GM19438 (cell line): Measurements from ENCODE around the gene RBP3.

Source experiments
- ATAC-seq: cut with Tn5 transposase; IDR thresholded peaks from one replicate; pipeline ENCODE4 v1.9.1; 2021; ENCODE audit warnings: low read depth; ENCODE audit not compliant: unreplicated experiment

The RBP3 gene

DNA sequence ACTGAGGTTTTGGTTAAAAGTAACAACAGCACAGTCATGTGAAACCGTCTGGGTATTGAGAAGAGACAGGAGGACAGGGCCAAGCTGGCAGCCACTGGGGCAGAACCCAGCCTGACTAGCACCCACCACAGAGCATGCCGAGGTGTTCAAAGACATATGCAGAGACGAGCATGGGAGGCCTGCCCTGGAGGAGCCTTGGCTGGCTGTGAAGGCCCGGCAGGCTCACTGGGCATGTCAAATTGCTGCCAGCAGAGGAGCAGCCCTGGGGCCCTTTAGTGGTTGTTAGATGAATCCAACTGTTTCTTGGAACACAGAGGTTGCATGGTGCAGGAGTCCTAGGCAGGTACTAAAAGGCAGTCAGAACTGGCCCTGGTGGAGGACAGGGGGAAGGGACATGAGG is 30.9 kb upstream of the RBP3 start:
- no peak for ATAC-seq

DNA sequence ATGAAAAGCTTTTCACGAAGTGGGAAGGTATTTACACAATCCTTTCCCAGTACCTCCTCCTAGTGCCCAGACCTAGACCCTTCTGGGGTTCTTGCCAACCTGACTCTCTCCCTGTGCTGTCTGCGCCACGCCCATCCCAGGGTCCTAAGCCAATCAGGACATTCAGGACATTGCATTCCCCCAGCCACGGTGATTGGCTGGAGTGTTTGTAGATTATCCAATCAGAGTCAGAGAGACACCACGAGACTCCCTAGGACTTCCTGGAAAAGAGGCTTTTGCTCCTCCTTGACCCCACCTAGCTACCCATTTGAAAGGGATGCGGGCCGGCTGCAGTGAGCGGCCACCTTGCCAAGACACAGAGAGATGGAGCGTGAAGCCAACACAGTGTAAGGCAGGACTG is 29.5 kb upstream of the RBP3 start:
- ATAC-seq, result no peak

DNA sequence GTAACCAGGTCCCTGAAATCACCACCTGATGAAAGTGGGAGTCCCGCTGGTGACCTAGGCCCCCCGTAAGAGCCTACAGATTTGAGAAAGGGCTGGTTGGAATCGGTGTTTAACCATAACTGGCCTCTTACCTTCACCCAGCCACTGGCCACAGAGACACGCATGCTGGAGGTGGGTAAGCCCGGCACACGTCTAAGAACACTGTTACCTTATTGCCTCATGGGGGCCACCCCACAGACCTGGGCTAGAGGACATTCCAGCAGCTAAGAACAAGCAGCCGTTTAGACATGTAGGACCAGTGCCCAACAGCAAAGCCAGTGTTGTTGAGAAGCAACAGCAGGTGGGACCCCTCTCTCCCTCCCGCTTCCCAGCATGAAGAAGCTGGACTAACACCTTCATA is 28.4 kb upstream of the RBP3 start:
- ATAC-seq, result no peak

DNA sequence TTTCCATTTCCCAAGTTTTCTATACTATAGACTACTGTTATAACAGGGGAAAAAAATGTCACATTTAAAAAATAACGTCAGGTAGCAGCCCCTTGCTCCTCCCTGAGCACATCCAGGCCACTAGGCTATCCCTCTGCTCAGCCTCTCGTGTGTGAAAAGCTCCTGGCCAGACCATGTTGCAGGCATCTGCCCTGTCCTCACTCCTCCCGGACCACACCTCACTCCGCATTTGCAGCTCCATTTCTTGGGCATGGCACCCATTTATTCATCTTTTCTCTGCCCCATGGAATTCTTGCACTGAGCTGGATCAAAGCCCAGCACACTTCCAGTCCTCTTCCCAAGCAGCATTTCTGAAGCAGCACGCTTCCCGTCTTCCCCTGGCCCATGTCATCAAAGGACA is 27.4 kb upstream of the RBP3 start:
- no peak for ATAC-seq

DNA sequence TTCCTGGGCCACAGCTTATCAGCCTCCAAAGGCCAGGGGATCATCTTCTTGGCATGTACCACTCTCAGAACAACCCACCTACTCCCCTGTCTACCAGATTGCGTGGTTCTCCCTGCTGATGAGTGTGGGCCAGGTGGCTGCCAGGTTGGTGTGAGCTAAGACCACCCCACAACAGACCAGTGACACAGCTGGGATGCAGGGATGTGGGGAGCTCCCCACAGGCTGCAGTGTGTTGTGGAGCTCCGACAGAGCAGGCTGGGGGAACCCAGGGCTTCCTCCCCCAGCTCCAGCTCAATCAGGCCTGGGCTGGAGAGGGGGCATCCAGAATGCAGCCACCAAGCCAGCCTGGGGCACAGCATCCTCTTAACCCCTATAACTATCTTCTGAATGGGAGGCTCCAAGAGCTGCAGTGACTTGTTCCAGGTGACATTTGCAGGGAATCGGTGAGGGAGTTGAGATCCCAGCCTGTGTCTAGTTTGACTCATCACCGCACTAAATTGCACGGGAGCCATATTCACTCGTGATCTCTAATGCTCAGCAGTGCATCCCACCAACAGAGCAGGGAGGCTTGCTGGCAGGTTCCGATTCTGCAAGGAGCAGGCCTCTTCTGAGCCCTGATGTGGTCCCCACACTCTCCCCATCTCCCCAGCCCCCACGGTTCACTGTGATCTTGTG is 26.5 kb upstream of the RBP3 start:
- ATAC-seq, result no peak

DNA sequence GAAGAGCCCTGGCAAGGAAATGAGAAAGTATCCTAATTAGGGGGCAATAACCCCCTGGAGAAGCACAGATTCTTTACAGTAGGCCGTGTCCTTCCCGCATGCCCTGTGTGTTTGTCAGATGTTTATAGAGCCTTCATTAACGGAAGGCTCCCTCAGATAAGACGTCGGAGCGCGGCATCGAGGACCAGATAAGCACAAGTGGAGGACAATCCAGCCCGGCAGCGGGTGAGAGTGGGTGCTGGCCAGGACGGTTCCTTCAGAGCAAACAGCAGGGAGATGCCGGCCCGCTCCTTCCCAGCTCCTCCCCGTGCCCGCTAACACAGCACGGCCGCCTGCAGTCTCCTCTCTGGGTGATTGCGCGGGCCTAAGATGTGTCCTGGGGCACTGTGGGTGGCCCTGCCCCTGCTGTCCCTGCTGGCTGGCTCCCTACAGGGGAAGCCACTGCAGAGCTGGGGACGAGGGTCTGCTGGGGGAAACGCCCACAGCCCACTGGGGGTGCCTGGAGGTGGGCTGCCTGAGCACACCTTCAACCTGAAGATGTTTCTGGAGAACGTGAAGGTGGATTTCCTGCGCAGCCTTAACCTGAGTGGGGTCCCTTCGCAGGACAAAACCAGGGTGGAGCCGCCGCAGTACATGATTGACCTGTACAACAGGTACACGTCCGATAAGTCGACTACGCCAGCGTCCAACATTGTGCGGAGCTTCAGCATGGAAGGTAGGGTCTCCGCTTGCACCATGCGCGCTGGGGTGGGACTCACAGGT is 25.7 kb upstream of the RBP3 start, which contains the start of gene GDF2:
Gene GDF2 (plus strand): TSS at position 155 of the 762 bp plus-strand sequence. CDS start 215 bp downstream, at position 370.
- ATAC-seq, result no peak

DNA sequence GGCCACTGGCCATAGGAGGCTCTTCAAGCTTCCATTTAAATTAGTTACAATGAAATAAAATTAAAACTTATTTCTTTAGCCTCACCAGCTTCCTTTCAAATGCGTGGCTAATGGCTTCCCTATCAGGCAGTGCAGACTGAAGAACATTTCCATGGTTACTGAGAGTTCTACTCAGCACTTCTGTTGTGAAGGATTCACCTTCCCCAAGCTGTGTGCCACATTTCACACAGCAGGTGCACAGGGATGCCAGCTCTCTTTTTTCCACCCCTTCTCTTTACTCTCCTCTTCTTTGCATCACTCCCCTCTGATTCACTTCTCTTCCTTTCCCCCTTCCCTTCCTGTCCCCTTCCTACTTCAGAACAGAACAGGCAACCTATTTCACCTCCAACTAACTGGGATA is 25.1 kb upstream of the RBP3 start:
- no peak for ATAC-seq

DNA sequence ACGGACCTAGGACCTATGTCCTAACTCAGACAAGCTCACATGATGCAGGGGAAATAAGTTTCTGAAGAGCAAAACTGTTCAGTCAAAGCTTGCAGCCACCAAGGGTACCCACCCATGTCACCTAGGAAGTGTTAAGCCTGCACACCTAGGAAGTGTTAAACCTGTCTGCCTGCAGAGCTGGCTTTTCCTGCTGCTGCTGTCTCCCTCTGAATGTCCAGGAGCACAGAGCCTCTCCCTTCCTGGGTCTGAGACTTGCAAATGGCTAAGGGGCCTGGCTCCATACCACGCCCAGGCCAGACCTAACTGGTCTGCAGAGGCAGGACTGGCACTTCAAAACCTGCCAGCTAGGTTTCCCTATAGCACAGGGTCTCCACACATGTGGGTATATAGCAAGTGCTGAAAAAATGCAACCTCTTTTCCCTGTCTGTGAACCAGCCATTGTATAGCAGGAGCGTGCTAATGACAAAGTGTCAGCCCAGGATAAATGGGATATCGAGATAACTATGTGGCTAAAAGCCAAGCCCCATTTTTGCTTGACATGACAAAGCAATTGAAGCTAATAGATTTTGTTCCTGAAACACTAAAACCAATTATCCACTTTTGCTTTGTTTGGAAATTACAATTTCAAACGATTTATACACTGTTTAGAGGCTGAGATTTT is 24.4 kb upstream of the RBP3 start:
- ATAC-seq, result no peak

DNA sequence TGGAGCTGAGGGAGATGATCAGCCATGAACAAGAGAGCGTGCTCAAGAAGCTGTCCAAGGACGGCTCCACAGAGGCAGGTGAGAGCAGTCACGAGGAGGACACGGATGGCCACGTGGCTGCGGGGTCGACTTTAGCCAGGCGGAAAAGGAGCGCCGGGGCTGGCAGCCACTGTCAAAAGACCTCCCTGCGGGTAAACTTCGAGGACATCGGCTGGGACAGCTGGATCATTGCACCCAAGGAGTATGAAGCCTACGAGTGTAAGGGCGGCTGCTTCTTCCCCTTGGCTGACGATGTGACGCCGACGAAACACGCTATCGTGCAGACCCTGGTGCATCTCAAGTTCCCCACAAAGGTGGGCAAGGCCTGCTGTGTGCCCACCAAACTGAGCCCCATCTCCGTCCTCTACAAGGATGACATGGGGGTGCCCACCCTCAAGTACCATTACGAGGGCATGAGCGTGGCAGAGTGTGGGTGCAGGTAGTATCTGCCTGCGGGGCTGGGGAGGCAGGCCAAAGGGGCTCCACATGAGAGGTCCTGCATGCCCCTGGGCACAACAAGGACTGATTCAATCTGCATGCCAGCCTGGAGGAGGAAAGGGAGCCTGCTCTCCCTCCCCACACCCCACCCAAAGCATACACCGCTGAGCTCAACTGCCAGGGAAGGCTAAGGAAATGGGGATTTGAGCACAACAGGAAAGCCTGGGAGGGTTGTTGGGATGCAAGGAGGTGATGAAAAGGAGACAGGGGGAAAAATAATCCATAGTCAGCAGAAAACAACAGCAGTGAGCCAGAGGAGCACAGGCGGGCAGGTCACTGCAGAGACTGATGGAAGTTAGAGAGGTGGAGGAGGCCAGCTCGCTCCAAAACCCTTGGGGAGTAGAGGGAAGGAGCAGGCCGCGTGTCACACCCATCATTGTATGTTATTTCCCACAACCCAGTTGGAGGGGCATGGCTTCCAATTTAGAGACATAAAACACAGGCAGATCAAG is 22.6 kb upstream of the RBP3 start:
- ATAC-seq, result no peak

DNA sequence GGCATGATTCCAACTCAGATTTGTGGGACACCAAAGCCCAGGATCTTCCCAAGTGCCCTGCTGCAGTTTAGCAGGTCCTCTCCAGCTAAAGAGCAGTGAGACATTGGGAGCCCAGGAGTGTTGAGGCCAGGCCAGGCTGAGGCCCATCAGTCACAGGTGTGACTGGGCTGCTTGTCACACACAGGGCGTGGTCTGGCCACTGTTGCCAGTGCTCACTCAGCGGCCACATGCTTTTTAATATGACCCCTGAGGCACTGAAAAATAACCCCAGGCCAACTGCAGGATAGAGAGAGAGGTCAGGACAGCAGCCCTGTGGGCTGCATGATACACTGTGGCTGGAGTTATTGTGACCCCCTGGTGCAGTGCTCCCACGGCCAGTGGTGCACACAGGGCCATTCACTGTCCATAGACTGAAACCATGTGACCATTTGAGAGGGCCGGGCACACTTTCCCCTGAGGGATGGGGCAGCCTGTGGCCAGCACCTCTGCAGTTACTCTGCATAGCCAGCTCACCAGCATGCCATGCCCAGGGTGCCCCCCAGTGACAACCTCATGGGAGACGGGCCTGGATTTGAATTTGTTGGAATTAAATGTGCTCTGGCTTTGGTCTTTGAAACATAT is 21.7 kb upstream of the RBP3 start:
- no peak for ATAC-seq

DNA sequence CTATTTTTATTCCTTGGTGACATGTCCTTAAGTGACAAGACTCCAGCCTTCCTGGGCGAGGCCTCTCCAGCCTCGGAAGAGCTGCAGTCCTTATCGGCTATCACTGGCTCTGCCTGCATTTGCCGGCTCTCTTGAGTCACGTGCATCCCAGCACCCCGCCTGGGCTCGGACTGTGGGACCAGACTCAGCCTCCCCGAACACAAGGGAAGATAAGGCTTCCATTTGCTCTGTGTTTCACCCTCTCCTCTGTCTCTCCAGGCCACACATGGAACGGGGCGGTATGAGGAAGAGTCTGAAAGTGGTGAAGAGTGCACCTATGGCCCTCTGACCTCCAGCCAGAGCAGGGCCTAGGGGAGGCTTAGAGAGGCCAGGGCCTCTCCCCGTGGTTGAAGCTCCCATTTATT is 21.2 kb upstream of the RBP3 start:
- no peak for ATAC-seq

DNA sequence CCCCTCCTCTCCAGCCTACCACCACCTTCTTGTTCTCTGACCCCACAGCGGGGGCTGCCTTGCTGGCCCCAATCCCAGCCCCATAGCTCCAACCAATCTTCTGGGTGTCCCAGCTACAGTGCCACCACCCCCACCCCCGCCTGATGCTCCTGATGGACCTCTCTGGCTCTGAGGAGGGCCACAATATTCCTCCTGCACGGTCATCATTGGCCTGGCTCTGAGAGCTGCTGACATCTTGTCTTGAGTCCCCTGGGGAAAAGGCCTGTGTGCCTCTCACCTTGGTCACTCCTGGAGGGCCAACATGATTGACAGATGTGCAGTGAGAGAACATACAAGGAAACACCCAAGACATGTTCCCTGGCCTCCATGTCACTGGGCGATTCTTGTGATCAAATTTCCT is 18.3 kb upstream of the RBP3 start:
- no peak for ATAC-seq

DNA sequence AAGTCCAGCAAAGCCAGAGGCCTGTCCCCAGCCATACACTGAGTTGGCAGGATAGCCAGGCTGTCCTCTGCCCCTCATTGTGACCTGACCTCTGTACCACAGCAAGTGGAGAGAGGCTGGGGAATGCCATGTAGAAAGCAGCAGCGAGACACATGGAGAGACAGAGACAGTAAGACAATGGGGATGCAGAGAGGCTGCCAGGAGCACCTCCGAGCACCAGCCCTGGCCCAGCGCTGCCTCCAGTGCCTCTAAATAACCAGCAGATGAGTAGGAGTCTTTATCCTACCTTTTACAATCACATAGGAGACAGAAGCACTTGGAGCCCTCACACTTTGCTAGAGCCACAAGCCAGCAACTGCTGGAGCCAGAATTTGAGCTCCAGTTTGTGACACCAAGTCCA is 17.8 kb upstream of the RBP3 start:
- no peak for ATAC-seq

DNA sequence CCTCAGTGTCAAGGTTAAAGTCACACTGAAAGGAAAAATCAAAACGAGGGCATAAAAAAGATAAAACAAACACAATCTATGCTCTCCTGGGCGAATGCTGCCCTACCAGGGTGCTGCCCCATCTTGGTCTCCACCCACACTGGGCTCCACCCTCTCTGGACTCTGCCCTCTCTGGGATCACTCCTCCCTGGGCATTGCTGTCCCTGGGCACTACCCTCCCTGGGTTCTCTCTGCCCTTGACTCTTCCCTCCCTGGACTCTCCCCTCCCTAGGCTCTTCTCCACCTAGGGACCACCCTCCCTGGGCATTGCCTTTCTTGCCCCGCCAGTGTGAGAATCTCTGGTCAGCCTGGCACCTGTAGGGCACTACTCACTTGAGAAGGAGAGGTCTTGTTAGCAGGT is 17.4 kb upstream of the RBP3 start:
- ATAC-seq, result no peak

DNA sequence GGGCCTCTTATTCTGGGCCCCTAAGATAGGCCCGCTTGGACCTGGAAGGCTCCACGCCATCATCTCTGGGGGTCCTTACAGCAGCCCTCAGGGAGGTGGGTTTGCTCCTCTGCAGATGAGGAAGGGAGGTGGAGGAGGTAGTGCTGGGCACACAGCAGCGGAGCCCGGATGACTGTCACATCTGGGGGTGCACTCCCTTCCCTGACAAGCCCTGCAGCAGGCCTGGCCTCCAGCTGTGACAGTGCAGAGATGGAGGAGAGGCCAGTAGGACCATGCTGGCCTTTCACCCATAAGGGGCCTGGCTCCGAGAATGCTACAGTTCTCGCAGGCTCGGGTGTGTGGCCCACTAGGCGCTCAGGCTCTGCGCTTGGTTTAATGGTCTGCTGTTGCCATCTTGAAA is 16.7 kb upstream of the RBP3 start:
- no peak for ATAC-seq

DNA sequence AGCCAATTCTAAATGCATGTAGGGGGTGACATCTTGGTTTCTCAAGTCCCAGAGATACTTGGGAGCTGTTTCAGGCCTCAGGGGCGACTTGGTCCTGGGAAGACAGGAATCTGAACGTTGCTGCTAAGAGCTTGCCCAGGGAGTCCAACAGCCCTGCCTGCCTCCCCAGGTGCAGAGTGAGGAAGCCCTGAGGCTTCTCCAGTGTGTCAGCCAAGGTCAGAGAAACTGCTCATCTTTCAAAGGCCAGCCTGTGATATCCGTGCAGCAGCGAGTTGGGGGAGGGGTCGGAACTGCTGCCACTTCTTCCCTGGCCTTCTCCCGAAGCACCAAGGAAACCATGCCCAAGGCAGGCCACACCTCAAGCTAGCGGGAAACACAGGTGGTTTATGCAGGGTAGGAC is 16.2 kb upstream of the RBP3 start:
- no peak for ATAC-seq

DNA sequence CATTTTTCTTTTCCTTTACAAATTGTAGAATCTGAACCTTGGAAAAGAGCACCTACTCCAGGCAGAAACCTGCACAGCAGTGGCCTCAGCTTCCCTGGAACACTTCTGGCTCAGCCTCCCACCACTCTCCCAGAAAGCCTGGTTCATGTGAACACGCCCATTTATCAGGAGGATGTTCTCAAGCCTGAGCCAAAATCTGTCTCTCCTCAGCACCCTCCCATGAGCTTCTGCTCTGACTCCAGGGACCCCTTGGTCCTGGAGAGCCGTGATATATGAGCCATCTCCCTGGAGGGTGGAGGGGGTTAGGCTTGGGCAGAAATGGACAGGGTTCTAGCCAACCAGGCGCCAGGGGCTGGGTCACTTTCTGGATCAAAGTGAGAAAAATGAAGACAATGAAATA is 15.8 kb upstream of the RBP3 start:
- no peak for ATAC-seq

DNA sequence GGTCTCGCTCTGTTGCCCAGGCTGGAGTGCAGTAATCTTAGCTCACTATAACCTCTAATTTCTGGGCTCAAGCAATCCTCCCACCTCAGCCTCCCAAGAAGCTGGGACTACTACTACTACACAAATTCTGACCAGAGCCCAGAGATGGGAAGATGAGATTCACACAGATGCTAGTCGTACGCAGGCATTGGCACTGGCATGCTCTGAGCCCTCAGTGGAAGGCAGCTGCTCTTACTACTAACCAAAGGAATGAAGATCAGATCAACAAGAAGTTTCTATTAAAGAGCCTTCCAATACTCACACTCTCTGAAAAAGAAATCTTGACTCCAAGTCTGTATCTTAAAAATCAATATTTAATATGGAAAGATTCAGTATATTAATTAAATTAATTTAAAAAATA is 15.2 kb upstream of the RBP3 start:
- ATAC-seq, result no peak

DNA sequence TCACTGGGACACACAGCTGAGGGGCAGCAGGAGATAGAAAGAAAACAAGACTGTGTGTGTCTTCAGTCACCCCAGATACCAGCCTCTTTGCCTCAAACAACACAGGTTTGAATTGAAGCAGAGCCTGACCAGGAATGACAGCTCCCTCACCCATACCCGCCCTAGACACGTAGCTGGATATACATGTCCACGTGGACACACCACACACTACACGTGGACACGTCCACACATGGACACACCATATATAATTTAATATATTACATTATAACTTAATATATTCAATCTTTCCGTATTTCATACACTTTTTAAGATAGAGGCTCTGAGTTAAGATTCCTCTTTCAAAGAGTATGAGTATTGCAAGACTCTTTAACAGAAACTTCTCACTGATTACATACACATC is 14.6 kb upstream of the RBP3 start:
- no peak for ATAC-seq
